ENCODE results near the gene F10. TPM values are rescaled to one million over a fixed set of nuclear protein-coding genes. Genes with fewer than 3 reads are reported as not detected.

Gene F10
- total and polyA plus RNA-seq, 2 experiments from 2014 or later = 0.76 to 1.6 TPM

DNA sequence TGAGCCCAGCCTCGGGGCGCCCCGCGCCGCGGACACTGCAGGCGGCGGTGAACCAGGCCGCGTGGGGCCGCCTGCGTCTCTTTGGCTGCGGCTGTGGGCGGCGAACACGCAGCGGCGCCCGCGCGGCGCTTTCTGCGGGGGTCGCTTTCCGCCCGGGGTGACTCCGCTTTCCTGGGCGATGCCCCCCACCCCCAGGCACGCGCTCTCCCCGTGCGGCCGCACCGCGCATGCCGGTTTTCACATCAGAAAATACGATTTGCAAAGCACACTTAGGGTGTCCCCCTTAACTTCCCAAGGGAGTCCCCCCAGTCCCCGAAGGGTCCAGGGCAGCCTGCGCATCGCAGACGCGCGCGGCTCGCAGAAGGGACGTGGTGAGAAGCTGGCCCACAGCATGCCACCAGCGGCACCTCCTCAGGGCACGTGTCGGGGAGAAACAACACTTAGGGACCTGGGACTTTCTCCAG lies 11.7 kb upstream of the F10 start:
- Histone ChIP-seq H3F3A (replicated peaks; ENCODE audit: low read depth) (no peaks in the 10 kb centered on the region), H3K4me1 (ENCODE audit: insufficient read depth) (peaks cover 2% of the 10 kb centered on the region; the same call in 1 of the 2 replicates), H3K36me3 (ENCODE audit: insufficient read depth) (no peaks in the 10 kb centered on the region), H3K27ac (ENCODE audit: low read depth) (no peak overlapping the region), H3K9me2 (ENCODE audit: insufficient read depth) (no peaks in the 10 kb centered on the region), H3K4me3 (peak overlapping the region; percentile 54), H4K20me1 (replicated peaks; ENCODE audit: insufficient read depth) (no peaks in the 10 kb centered on the region), H3K4me2 (peak overlapping the region; percentile 80), H3K79me2 (replicated peaks; ENCODE audit: insufficient read depth) (no peaks in the 10 kb centered on the region), H2AFZ (peak overlapping the region; percentile 94), H3K27me3 (ENCODE audit: insufficient read depth) (peaks cover 28% of the 10 kb centered on the region)
- H3K4me1 Mint-ChIP-seq = no peaks in the 10 kb centered on the region; the same call in 2 of the 3 replicates
- DNase-seq (ENCODE audit: low spot score) (no peak), ATAC-seq (peak; percentile 3; the same call in 2 of the 3 replicates)
- H3K27ac Mint-ChIP-seq = no peak overlapping the region
- H3K4me3 Mint-ChIP-seq = peak overlapping the region; percentile 54; the same call in 2 of the 3 replicates
- peaks cover 4% of the 10 kb centered on the region; the same call in 2 of the 3 replicates for H3K36me3 Mint-ChIP-seq (ENCODE audit: low read depth)
- H3K9me3 Mint-ChIP-seq = peaks cover 10% of the 10 kb centered on the region; the same call in 2 of the 3 replicates
- TF ChIP-seq REST (IDR thresholded peaks at IDR 0.05; ENCODE audit: unreplicated experiment) = no peak
- TF ChIP-seq EZH2 (IDR thresholded peaks at IDR 0.05; ENCODE audit: low read depth, unreplicated experiment) = no peak
- TF ChIP-seq CREB1 (CRISPR knock-in tag; IDR thresholded peaks at IDR 0.05; ENCODE audit: low read depth) = no peak
- no peak for TF ChIP-seq ETS1 (IDR thresholded peaks at IDR 0.05)
- no peak for TF ChIP-seq POLR2AphosphoS5 (IDR thresholded peaks at IDR 0.05; ENCODE audit: low read depth)
- TF ChIP-seq EZH2phosphoT487 (IDR thresholded peaks at IDR 0.05; ENCODE audit: unreplicated experiment) = no peak
- TF ChIP-seq CTCF (conservative IDR thresholded peaks at IDR 0.05; ENCODE audit: low read depth in 2 of 2) = no peak
- no peak for TF ChIP-seq ZNF331 (CRISPR knock-in tag; IDR thresholded peaks at IDR 0.05; ENCODE audit: low read depth)
- TF ChIP-seq ZNF114 (CRISPR knock-in tag; IDR thresholded peaks at IDR 0.05) = no peak
- TF ChIP-seq STAT1 (IDR thresholded peaks at IDR 0.05; ENCODE audit: unreplicated experiment) = no peak
- TF ChIP-seq ZNF462 (CRISPR knock-in tag; IDR thresholded peaks at IDR 0.05) = no peak
- no peak for TF ChIP-seq NANOG (IDR thresholded peaks at IDR 0.05; ENCODE audit: borderline replicate concordance)
- no peak for TF ChIP-seq JUNB (IDR thresholded peaks at IDR 0.05; ENCODE audit: unreplicated experiment)
- H3K27me3 Mint-ChIP-seq (ENCODE audit: insufficient read depth, low read depth, poor library complexity) = peaks cover 21% of the 10 kb centered on the region

Data from GM23338 (cell line).